ENCODE data around the gene SPAG7. TPM values are rescaled to one million over a fixed set of nuclear protein-coding genes. Genes with fewer than 3 reads are reported as not detected.
A peak's percentile ranks its signal among the peaks of the same experiment; 100 is the strongest.

SPAG7 gene
- total RNA-seq, 1 experiment from 2014 or later, result 43.4 TPM

DNA sequence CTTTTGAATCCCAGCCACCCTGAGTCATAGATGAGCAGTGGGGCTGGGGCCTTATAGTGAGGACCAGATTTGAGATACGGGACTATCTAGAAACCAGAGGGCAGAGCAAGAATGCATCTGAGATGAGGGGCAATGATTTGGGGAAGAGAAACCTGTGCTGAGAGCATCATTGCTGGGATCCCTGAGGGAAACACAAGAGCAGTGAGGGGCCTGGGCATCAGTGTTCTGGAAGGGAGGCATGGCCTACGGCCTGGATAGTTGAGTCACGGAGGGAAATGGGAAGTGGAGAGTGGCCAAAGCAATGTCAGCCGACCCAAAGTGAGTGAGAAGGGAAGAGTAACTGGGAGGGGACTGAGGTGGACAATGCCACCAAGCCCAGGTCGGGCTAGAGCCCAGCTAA, 14.7 kb upstream of the SPAG7 start:
- CTCF ChIA-PET, result no interaction called here
- BruUV-seq (replicated peaks), result no TSS peak
- no peak overlapping the region for H3K27ac ChIP-seq (ENCODE audit: low read length)
- in situ Hi-C loops (cut with HindIII; ENCODE audit: low pct_unique_long_range_greater_than_20kb, low sequenced_read_pairs), result no loop called here
- POLR2A ChIA-PET, result no interaction called here
- H3K36me3 ChIP-seq (ENCODE audit: control insufficient read depth, insufficient read depth, low read length), result no peaks in the 10 kb centered on the region; the same call in 1 of the 2 replicates
- H3K9me3 ChIP-seq (ENCODE audit: control insufficient read depth, insufficient read depth, low read depth, low read length), result no peaks in the 10 kb centered on the region
- intact Hi-C loops (cut with micrococcal nuclease; ENCODE audit: unreplicated experiment), result no loop called here
- no peak overlapping the region for H3K4me3 ChIP-seq (ENCODE audit: low read depth in 2 of 2, low read length in 2 of 2)
- no peaks in the 10 kb centered on the region for H3K27me3 ChIP-seq (ENCODE audit: control insufficient read depth, insufficient read depth, low read length)
- peaks cover 4% of the 10 kb centered on the region; the same call in 1 of the 2 replicates for H3K4me1 ChIP-seq (ENCODE audit: control insufficient read depth, insufficient read depth, low read length)
- TF ChIP-seq SIN3A (IDR thresholded peaks at IDR 0.05; ENCODE audit: borderline replicate concordance, insufficient read depth, low read depth, low read length) (no peak), TCF7L2 (IDR thresholded peaks at IDR 0.05; ENCODE audit: low read depth, low read length) (no peak), POLR2AphosphoS5 (IDR thresholded peaks at IDR 0.05; ENCODE audit: low read depth, low read length) (no peak)
- TF ChIP-seq, protein P1, sequence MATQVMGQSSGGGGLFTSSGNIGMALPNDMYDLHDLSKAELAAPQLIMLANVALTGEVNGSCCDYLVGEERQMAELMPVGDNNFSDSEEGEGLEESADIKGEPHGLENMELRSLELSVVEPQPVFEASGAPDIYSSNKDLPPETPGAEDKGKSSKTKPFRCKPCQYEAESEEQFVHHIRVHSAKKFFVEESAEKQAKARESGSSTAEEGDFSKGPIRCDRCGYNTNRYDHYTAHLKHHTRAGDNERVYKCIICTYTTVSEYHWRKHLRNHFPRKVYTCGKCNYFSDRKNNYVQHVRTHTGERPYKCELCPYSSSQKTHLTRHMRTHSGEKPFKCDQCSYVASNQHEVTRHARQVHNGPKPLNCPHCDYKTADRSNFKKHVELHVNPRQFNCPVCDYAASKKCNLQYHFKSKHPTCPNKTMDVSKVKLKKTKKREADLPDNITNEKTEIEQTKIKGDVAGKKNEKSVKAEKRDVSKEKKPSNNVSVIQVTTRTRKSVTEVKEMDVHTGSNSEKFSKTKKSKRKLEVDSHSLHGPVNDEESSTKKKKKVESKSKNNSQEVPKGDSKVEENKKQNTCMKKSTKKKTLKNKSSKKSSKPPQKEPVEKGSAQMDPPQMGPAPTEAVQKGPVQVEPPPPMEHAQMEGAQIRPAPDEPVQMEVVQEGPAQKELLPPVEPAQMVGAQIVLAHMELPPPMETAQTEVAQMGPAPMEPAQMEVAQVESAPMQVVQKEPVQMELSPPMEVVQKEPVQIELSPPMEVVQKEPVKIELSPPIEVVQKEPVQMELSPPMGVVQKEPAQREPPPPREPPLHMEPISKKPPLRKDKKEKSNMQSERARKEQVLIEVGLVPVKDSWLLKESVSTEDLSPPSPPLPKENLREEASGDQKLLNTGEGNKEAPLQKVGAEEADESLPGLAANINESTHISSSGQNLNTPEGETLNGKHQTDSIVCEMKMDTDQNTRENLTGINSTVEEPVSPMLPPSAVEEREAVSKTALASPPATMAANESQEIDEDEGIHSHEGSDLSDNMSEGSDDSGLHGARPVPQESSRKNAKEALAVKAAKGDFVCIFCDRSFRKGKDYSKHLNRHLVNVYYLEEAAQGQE (IDR thresholded peaks at IDR 0.05; ENCODE audit: insufficient read depth in 1 of 2, low read depth in 2 of 2, low read length in 1 of 2), result no peak
- TF ChIP-seq, protein P2, sequence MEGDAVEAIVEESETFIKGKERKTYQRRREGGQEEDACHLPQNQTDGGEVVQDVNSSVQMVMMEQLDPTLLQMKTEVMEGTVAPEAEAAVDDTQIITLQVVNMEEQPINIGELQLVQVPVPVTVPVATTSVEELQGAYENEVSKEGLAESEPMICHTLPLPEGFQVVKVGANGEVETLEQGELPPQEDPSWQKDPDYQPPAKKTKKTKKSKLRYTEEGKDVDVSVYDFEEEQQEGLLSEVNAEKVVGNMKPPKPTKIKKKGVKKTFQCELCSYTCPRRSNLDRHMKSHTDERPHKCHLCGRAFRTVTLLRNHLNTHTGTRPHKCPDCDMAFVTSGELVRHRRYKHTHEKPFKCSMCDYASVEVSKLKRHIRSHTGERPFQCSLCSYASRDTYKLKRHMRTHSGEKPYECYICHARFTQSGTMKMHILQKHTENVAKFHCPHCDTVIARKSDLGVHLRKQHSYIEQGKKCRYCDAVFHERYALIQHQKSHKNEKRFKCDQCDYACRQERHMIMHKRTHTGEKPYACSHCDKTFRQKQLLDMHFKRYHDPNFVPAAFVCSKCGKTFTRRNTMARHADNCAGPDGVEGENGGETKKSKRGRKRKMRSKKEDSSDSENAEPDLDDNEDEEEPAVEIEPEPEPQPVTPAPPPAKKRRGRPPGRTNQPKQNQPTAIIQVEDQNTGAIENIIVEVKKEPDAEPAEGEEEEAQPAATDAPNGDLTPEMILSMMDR (IDR thresholded peaks at IDR 0.05), result no peak
- ATAC-seq, result no peak
- no peak for DNase-seq (ENCODE audit: low read depth, low spot score)

DNA sequence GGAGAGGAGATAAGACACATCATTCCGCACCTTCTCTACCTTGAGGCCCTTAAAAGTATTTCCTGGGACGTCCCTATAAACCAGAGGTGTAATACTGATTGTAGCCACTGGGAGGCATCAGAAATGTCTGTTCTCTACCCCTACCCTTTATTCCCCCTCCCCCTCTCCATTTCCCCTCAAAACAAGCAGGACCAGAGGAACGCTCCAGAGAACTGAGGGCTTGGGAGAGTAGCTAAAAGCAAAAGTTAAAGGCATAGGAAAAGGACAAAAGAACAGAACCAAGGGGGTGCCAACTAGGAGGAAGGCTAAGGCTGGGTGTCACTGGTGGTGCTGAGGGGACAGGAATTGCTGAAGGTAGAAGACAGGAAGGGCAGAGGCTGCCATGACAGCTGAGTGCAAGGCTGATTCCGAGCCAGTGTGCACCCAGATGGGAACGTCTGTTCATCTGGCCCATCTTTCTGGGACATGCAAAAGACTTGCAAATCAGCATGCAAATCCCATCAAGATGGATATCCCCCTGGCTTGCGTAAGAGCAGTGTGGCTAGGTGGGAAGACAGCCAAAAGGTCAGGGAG, 13.1 kb upstream of the SPAG7 start:
- Histone ChIP-seq H3K9me3 (ENCODE audit: control insufficient read depth, insufficient read depth, low read depth, low read length) (no peaks in the 10 kb centered on the region), H3K4me1 (ENCODE audit: control insufficient read depth, insufficient read depth, low read length) (no peaks in the 10 kb centered on the region), H3K27ac (ENCODE audit: low read length) (no peak overlapping the region), H3K27me3 (ENCODE audit: control insufficient read depth, insufficient read depth, low read length) (no peaks in the 10 kb centered on the region), H3K4me3 (ENCODE audit: low read depth in 2 of 2, low read length in 2 of 2) (no peak overlapping the region), H3K36me3 (ENCODE audit: control insufficient read depth, insufficient read depth, low read length) (no peaks in the 10 kb centered on the region)
- BruUV-seq (replicated peaks), result no TSS peak
- no peak for TF ChIP-seq SIN3A (IDR thresholded peaks at IDR 0.05; ENCODE audit: borderline replicate concordance, insufficient read depth, low read depth, low read length)
- TF ChIP-seq, protein P1 (IDR thresholded peaks at IDR 0.05; ENCODE audit: insufficient read depth in 1 of 2, low read depth in 2 of 2, low read length in 1 of 2), result no peak
- TF ChIP-seq, protein P2 (IDR thresholded peaks at IDR 0.05), result peak; percentile 78
- no peak for DNase-seq (ENCODE audit: low read depth, low spot score)
- intact Hi-C loops (cut with micrococcal nuclease; ENCODE audit: unreplicated experiment), result loop anchor here (2.0 kb wide), 1 partner anchor 82 kb away; no protein-coding TSS in a partner anchor
- ChIA-PET CTCF (interaction anchor here (0.6 kb wide), 1 partner anchor 84 kb away, joined by 3 read pairs; no protein-coding TSS in a partner anchor), POLR2A (no interaction called here)
- in situ Hi-C loops (cut with HindIII; ENCODE audit: low pct_unique_long_range_greater_than_20kb, low sequenced_read_pairs), result no loop called here
- peak; percentile 62 for ATAC-seq

All from Panc1 (cell line).